ENCODE measurements around the gene BCR.

DNA sequence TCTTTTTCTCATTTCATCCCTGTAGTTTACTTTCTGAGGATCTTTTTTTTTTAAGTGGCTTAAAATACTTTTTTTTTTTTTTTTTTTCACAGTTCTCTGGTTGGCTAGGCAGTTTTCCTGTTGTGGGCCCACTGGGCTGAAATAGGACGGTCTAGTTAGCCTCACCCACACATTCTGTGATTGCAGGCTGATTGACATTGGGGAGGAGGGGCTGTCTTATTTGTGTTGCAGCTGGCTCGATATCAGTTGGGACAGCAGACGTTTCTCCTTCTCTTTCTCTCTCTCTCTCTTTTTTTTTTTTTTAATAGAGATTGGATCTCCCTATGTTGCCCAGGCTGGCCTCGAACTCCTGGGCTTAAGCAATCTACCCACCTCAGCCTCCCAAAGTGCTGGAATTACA is 6.9 kb downstream of the BCR start:
- TF ChIP-seq MYC (IDR thresholded peaks at IDR 0.05; ENCODE audit: low read depth, low read length): no peak
- TF ChIP-seq, protein P1, sequence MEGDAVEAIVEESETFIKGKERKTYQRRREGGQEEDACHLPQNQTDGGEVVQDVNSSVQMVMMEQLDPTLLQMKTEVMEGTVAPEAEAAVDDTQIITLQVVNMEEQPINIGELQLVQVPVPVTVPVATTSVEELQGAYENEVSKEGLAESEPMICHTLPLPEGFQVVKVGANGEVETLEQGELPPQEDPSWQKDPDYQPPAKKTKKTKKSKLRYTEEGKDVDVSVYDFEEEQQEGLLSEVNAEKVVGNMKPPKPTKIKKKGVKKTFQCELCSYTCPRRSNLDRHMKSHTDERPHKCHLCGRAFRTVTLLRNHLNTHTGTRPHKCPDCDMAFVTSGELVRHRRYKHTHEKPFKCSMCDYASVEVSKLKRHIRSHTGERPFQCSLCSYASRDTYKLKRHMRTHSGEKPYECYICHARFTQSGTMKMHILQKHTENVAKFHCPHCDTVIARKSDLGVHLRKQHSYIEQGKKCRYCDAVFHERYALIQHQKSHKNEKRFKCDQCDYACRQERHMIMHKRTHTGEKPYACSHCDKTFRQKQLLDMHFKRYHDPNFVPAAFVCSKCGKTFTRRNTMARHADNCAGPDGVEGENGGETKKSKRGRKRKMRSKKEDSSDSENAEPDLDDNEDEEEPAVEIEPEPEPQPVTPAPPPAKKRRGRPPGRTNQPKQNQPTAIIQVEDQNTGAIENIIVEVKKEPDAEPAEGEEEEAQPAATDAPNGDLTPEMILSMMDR (IDR thresholded peaks at IDR 0.05; ENCODE audit: low read depth, low read length): no peak
- no peak for TF ChIP-seq POLR2A (IDR thresholded peaks at IDR 0.05; ENCODE audit: extremely low read depth, insufficient read length)

Measured in NB4 (cell line).